ENCODE measurements around the gene PRPF40A. TPM values are rescaled to one million over a fixed set of nuclear protein-coding genes. Genes with fewer than 3 reads are reported as not detected.
A peak's percentile ranks its signal among the peaks of the same experiment; 100 is the strongest.

PRPF40A gene
- total and polyA plus RNA-seq, 9 of the 15 experiments (the other 6 are each of a cell fraction or from before 2014, with no cell fraction given) = 168 to 304 (median 264) TPM

- no peak for TF ChIP-seq U2AF2 (optimal IDR thresholded peaks at IDR 0.05; ENCODE audit: low read depth, low read length)
- no peak for TF ChIP-seq DACH1 (IDR thresholded peaks at IDR 0.05; ENCODE audit: partially characterized antibody)
- no peak for TF ChIP-seq GTF2A2 (tag; IDR thresholded peaks at IDR 0.05)
- no peak for TF ChIP-seq SRSF3 (IDR thresholded peaks at IDR 0.05; ENCODE audit: insufficient read depth, low read length)
- no peak for TF ChIP-seq ZNF274 (IDR thresholded peaks at IDR 0.05; ENCODE audit: borderline replicate concordance, low read depth, low read length)
- TF ChIP-seq ZNF384 (IDR thresholded peaks at IDR 0.05; ENCODE audit: low read depth, low read length) = no peak
- TF ChIP-seq ZNF12 (CRISPR knock-in tag; IDR thresholded peaks at IDR 0.05) = peak; percentile 82
- no peak for TF ChIP-seq ZNF778 (CRISPR knock-in tag; IDR thresholded peaks at IDR 0.05)
- TF ChIP-seq ZBTB11 (CRISPR knock-in tag; IDR thresholded peaks at IDR 0.05) = peak in 1 of 3 experiments; percentile 69; a peak in 3 of 6 replicates
- TF ChIP-seq HNRNPUL1 (IDR thresholded peaks at IDR 0.05; ENCODE audit: low read length) = no peak
- TF ChIP-seq ZNF644 (tag; IDR thresholded peaks at IDR 0.05; ENCODE audit: low read depth) = no peak
- TF ChIP-seq ZNF224 (CRISPR knock-in tag; IDR thresholded peaks at IDR 0.05) = no peak
- peak; percentile 71 for TF ChIP-seq ERF (CRISPR knock-in tag; IDR thresholded peaks at IDR 0.05)
- TF ChIP-seq, protein P1, sequence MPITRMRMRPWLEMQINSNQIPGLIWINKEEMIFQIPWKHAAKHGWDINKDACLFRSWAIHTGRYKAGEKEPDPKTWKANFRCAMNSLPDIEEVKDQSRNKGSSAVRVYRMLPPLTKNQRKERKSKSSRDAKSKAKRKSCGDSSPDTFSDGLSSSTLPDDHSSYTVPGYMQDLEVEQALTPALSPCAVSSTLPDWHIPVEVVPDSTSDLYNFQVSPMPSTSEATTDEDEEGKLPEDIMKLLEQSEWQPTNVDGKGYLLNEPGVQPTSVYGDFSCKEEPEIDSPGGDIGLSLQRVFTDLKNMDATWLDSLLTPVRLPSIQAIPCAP (CRISPR knock-in tag; IDR thresholded peaks at IDR 0.05; ENCODE audit: borderline replicate concordance) = no peak
- peak; percentile 82; the same call in 1 of the 2 replicates for TF ChIP-seq TFAP4 (CRISPR knock-in tag; IDR thresholded peaks at IDR 0.05; ENCODE audit: borderline replicate concordance)
- peak; percentile 87 for TF ChIP-seq CXXC5 (CRISPR knock-in tag; IDR thresholded peaks at IDR 0.05)
- peak; percentile 75 to 100 for TF ChIP-seq FOXK2 (conservative IDR thresholded peaks at IDR 0.05 in 1 of 2, IDR thresholded peaks at IDR 0.05 in 1 of 2; ENCODE audit: low read depth in 2 of 2)
- TF ChIP-seq FOXJ2 (tag; IDR thresholded peaks at IDR 0.05) = no peak
- no peak for TF ChIP-seq DDX20 (tag; IDR thresholded peaks at IDR 0.05; ENCODE audit: low read depth)
- TF ChIP-seq RNF2 (IDR thresholded peaks at IDR 0.05) = peak; percentile 72
- TF ChIP-seq MAX (CRISPR knock-in tag; IDR thresholded peaks at IDR 0.05) = no peak
- TF ChIP-seq TAF9B (IDR thresholded peaks at IDR 0.05; ENCODE audit: partially characterized antibody) = peak; percentile 73
Measured at GRCh38 chr2:152718076-152718908, 1.0 kb upstream of the PRPF40A start, which contains the start of gene ARL6IP6 (continued).
